ENCODE results near the gene SEMA3C.

Gene SEMA3C

GRCh38 chr7:80732630-80733029 lies 186.2 kb downstream of the SEMA3C start:
- DNase-seq = no peak

GRCh38 chr7:80731281-80731680 lies 187.6 kb downstream of the SEMA3C start:
- DNase-seq = no peak

- no peak for DNase-seq
Measured at GRCh38 chr7:80729591-80730320, 189.1 kb downstream of the SEMA3C start.

- DNase-seq = no peak
Measured at GRCh38 chr7:80726666-80727065, 192.2 kb downstream of the SEMA3C start.

GRCh38 chr7:80725181-80725611 lies 193.7 kb downstream of the SEMA3C start:
- no peak for DNase-seq

GRCh38 chr7:80724249-80724871 lies 194.5 kb downstream of the SEMA3C start:
- DNase-seq = no peak

GRCh38 chr7:80722616-80723195 lies 196.1 kb downstream of the SEMA3C start:
- DNase-seq = no peak

- no peak for DNase-seq
Measured at GRCh38 chr7:80721883-80722615, 196.8 kb downstream of the SEMA3C start.

GRCh38 chr7:80720146-80720545 lies 198.7 kb downstream of the SEMA3C start:
- DNase-seq = no peak

GRCh38 chr7:80719261-80719660 lies 199.6 kb downstream of the SEMA3C start:
- DNase-seq = no peak

- DNase-seq = no peak
Measured at GRCh38 chr7:80711531-80711930, 207.3 kb downstream of the SEMA3C start.

GRCh38 chr7:80708123-80708522 lies 210.7 kb downstream of the SEMA3C start:
- no peak for DNase-seq

GRCh38 chr7:80707318-80707717 lies 211.5 kb downstream of the SEMA3C start:
- no peak for DNase-seq

GRCh38 chr7:80705130-80705781 lies 213.6 kb downstream of the SEMA3C start:
- no peak for DNase-seq

GRCh38 chr7:80703272-80703671 lies 215.6 kb downstream of the SEMA3C start:
- no peak for DNase-seq

- DNase-seq = no peak
Measured at GRCh38 chr7:80699721-80700256, 219.1 kb downstream of the SEMA3C start.

GRCh38 chr7:80699045-80699638 lies 219.7 kb downstream of the SEMA3C start:
- DNase-seq = peak in 1 of 5 experiments; percentile 18
